Measurements from ENCODE around the gene CTRB1.

GRCh38 chr16:75266738-75267630, 48.2 kb downstream of the CTRB1 start:
- TF ChIP-seq CBX8 (IDR thresholded peaks at IDR 0.05) (no peak), CHD4 (IDR thresholded peaks at IDR 0.05; ENCODE audit: borderline replicate concordance) (no peak), POLR2A (IDR thresholded peaks at IDR 0.05; ENCODE audit: low read length) (no peak), NR3C1 (IDR thresholded peaks at IDR 0.05) (no peak)
- TF ChIP-seq, protein P1, sequence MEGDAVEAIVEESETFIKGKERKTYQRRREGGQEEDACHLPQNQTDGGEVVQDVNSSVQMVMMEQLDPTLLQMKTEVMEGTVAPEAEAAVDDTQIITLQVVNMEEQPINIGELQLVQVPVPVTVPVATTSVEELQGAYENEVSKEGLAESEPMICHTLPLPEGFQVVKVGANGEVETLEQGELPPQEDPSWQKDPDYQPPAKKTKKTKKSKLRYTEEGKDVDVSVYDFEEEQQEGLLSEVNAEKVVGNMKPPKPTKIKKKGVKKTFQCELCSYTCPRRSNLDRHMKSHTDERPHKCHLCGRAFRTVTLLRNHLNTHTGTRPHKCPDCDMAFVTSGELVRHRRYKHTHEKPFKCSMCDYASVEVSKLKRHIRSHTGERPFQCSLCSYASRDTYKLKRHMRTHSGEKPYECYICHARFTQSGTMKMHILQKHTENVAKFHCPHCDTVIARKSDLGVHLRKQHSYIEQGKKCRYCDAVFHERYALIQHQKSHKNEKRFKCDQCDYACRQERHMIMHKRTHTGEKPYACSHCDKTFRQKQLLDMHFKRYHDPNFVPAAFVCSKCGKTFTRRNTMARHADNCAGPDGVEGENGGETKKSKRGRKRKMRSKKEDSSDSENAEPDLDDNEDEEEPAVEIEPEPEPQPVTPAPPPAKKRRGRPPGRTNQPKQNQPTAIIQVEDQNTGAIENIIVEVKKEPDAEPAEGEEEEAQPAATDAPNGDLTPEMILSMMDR (IDR thresholded peaks at IDR 0.05), result no peak
- TF ChIP-seq, protein P2, sequence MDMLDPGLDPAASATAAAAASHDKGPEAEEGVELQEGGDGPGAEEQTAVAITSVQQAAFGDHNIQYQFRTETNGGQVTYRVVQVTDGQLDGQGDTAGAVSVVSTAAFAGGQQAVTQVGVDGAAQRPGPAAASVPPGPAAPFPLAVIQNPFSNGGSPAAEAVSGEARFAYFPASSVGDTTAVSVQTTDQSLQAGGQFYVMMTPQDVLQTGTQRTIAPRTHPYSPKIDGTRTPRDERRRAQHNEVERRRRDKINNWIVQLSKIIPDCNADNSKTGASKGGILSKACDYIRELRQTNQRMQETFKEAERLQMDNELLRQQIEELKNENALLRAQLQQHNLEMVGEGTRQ (IDR thresholded peaks at IDR 0.05), result no peak

Data from A549 (cell line).